ENCODE results near the gene FAAP100. TPM values are rescaled to one million over a fixed set of nuclear protein-coding genes. Genes with fewer than 3 reads are reported as not detected.

Gene FAAP100
- total RNA-seq, 1 experiment from 2014 or later: 54.7 TPM

GRCh38 chr17:81574643-81574956 is 22.4 kb upstream of the FAAP100 start:
- ATAC-seq: no peak
- Mint-ChIP-seq H3K27ac (no peak overlapping the region), H3K27me3 (ENCODE audit: low read depth) (no peaks in the 10 kb centered on the region), H3K36me3 (peaks cover 43% of the 10 kb centered on the region), H3K9me3 (no peaks in the 10 kb centered on the region), H3K4me3 (no peak overlapping the region), H3K4me1 (no peaks in the 10 kb centered on the region)
- TF ChIP-seq GABPB1 (CRISPR knock-in tag; IDR thresholded peaks at IDR 0.05): no peak
- TF ChIP-seq ARID4B (CRISPR knock-in tag; IDR thresholded peaks at IDR 0.05; ENCODE audit: borderline replicate concordance): no peak
- TF ChIP-seq RELA (CRISPR knock-in tag; IDR thresholded peaks at IDR 0.05; ENCODE audit: borderline replicate concordance): no peak
- no peak for TF ChIP-seq ZNF423 (CRISPR knock-in tag; IDR thresholded peaks at IDR 0.05)
- TF ChIP-seq IRF1 (CRISPR knock-in tag; IDR thresholded peaks at IDR 0.05): no peak
- no peak for TF ChIP-seq TP53 (CRISPR knock-in tag; IDR thresholded peaks at IDR 0.05)
- TF ChIP-seq AR (CRISPR knock-in tag; IDR thresholded peaks at IDR 0.05): no peak
- no peak for TF ChIP-seq PRRX2 (CRISPR knock-in tag; IDR thresholded peaks at IDR 0.05)
- no peak for TF ChIP-seq HMGA2 (CRISPR knock-in tag; IDR thresholded peaks at IDR 0.05)
- no peak for DNase-seq (ENCODE audit: low spot score)
- CTCF ChIA-PET: interaction anchor here (1.1 kb wide), 1 partner anchor 134 kb away, joined by 3 read pairs; no protein-coding TSS in a partner anchor
- POLR2A ChIA-PET: no interaction called here

- CTCF ChIA-PET: interaction anchor here (1.1 kb wide), 1 partner anchor 134 kb away, joined by 3 read pairs; no protein-coding TSS in a partner anchor
- Mint-ChIP-seq H3K4me1 (no peaks in the 10 kb centered on the region), H3K36me3 (peaks cover 43% of the 10 kb centered on the region), H3K4me3 (no peak overlapping the region), H3K27ac (no peak overlapping the region; the same call in 1 of the 2 replicates), H3K9me3 (no peaks in the 10 kb centered on the region), H3K27me3 (ENCODE audit: low read depth) (no peaks in the 10 kb centered on the region)
- POLR2A ChIA-PET: no interaction called here
- ATAC-seq (no peak; the same call in 1 of the 2 replicates), DNase-seq (ENCODE audit: low spot score) (no peak)
- TF ChIP-seq IRF1 (CRISPR knock-in tag; IDR thresholded peaks at IDR 0.05): no peak
- TF ChIP-seq ZNF281 (CRISPR knock-in tag; IDR thresholded peaks at IDR 0.05): no peak
- TF ChIP-seq ZNF671 (CRISPR knock-in tag; IDR thresholded peaks at IDR 0.05): no peak
- no peak for TF ChIP-seq ZNF423 (CRISPR knock-in tag; IDR thresholded peaks at IDR 0.05)
- no peak for TF ChIP-seq MYBL2 (CRISPR knock-in tag; IDR thresholded peaks at IDR 0.05)
- no peak for TF ChIP-seq ZNF396 (CRISPR knock-in tag; IDR thresholded peaks at IDR 0.05; ENCODE audit: borderline replicate concordance)
- no peak for TF ChIP-seq CREM (CRISPR knock-in tag; IDR thresholded peaks at IDR 0.05)
- TF ChIP-seq USF1 (CRISPR knock-in tag; IDR thresholded peaks at IDR 0.05): no peak
- TF ChIP-seq MXD4 (CRISPR knock-in tag; IDR thresholded peaks at IDR 0.05; ENCODE audit: borderline replicate concordance): no peak
- no peak for TF ChIP-seq RELA (CRISPR knock-in tag; IDR thresholded peaks at IDR 0.05; ENCODE audit: borderline replicate concordance)
- no peak for TF ChIP-seq ZNF138 (CRISPR knock-in tag; conservative IDR thresholded peaks at IDR 0.05)
Observed at GRCh38 chr17:81573794-81574642, 21.9 kb upstream of the FAAP100 start.
